Measurements from ENCODE around the gene USP15.

The USP15 gene

GRCh38 chr12:62414180-62414579 lies 154.0 kb downstream of the USP15 start:
- Histone ChIP-seq H3K9me3 (no peaks in the 10 kb centered on the region), H3K4me1 (ENCODE audit: control insufficient read depth in 1 of 2, insufficient read depth in 1 of 2, low read depth in 1 of 2, low read length in 1 of 2) (no peaks in the 10 kb centered on the region), H3K27me3 (no peaks in the 10 kb centered on the region), H3K4me3 (ENCODE audit: low read depth in 1 of 2, low read length in 1 of 2) (no peak overlapping the region), H3K36me3 (peaks cover 1% of the 10 kb centered on the region), H3K27ac (no peak overlapping the region)
- TF ChIP-seq, protein P1, sequence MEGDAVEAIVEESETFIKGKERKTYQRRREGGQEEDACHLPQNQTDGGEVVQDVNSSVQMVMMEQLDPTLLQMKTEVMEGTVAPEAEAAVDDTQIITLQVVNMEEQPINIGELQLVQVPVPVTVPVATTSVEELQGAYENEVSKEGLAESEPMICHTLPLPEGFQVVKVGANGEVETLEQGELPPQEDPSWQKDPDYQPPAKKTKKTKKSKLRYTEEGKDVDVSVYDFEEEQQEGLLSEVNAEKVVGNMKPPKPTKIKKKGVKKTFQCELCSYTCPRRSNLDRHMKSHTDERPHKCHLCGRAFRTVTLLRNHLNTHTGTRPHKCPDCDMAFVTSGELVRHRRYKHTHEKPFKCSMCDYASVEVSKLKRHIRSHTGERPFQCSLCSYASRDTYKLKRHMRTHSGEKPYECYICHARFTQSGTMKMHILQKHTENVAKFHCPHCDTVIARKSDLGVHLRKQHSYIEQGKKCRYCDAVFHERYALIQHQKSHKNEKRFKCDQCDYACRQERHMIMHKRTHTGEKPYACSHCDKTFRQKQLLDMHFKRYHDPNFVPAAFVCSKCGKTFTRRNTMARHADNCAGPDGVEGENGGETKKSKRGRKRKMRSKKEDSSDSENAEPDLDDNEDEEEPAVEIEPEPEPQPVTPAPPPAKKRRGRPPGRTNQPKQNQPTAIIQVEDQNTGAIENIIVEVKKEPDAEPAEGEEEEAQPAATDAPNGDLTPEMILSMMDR (IDR thresholded peaks at IDR 0.05) = no peak

DNA sequence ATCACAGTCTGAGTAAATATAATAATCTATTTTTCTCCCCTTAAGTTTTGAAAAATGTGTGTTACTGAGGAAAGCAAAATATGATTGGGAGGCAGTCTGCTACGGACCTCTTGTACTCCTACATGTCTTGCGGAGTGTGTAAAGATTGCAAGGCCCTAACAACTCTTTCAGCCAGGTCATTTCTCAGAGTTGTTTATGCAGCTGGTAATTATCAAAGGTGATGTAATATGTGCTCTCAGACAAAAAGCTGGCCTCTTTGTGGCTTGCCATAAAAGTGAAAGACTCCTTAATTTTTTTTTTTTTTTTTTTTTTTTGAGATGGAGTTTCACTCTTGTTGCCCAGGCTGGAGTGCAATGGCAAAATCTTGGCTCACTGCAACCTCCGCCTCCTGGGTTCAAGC lies 165.9 kb downstream of the USP15 start:
- H3K4me3 ChIP-seq (ENCODE audit: low read depth in 1 of 2, low read length in 1 of 2) = no peak overlapping the region
- H3K9me3 ChIP-seq = peaks cover 7% of the 10 kb centered on the region
- H3K4me1 ChIP-seq (ENCODE audit: control insufficient read depth in 1 of 2, insufficient read depth in 1 of 2, low read depth in 1 of 2, low read length in 1 of 2) = no peaks in the 10 kb centered on the region
- H3K36me3 ChIP-seq = no peaks in the 10 kb centered on the region
- no peaks in the 10 kb centered on the region for H3K27me3 ChIP-seq
- H3K27ac ChIP-seq = no peak overlapping the region
- TF ChIP-seq, protein P1 (IDR thresholded peaks at IDR 0.05) = no peak

GRCh38 chr12:62429457-62429856 lies 169.3 kb downstream of the USP15 start:
- Histone ChIP-seq H3K27ac (no peak overlapping the region), H3K9me3 (peaks cover 7% of the 10 kb centered on the region), H3K4me1 (ENCODE audit: control insufficient read depth in 1 of 2, insufficient read depth in 1 of 2, low read depth in 1 of 2, low read length in 1 of 2) (peaks cover 1 to 2% of the 10 kb centered on the region in 2 experiments), H3K36me3 (no peaks in the 10 kb centered on the region), H3K4me3 (ENCODE audit: low read depth in 1 of 2, low read length in 1 of 2) (no peak overlapping the region), H3K27me3 (peaks cover 24% of the 10 kb centered on the region)
- TF ChIP-seq, protein P1 (IDR thresholded peaks at IDR 0.05) = no peak

GRCh38 chr12:62434494-62435302 lies 174.5 kb downstream of the USP15 start:
- no peaks in the 10 kb centered on the region for H3K9me3 ChIP-seq
- H3K27me3 ChIP-seq = peaks cover 42% of the 10 kb centered on the region
- peak overlapping the region; percentile 50 to 59 for H3K4me3 ChIP-seq (ENCODE audit: low read depth in 1 of 2, low read length in 1 of 2)
- H3K4me1 ChIP-seq (ENCODE audit: control insufficient read depth in 1 of 2, insufficient read depth in 1 of 2, low read depth in 1 of 2, low read length in 1 of 2) = peaks cover 16 to 17% of the 10 kb centered on the region in 2 experiments
- H3K27ac ChIP-seq = no peak overlapping the region
- H3K36me3 ChIP-seq = no peaks in the 10 kb centered on the region
- TF ChIP-seq, protein P1 (IDR thresholded peaks at IDR 0.05) = no peak

GRCh38 chr12:62435303-62436163 lies 175.3 kb downstream of the USP15 start:
- Histone ChIP-seq H3K27me3 (peaks cover 42% of the 10 kb centered on the region), H3K27ac (no peak overlapping the region), H3K4me3 (ENCODE audit: low read depth in 1 of 2, low read length in 1 of 2) (peak overlapping the region; percentile 50 to 59), H3K36me3 (no peaks in the 10 kb centered on the region), H3K9me3 (no peaks in the 10 kb centered on the region), H3K4me1 (ENCODE audit: control insufficient read depth in 1 of 2, insufficient read depth in 1 of 2, low read depth in 1 of 2, low read length in 1 of 2) (peaks cover 16 to 17% of the 10 kb centered on the region in 2 experiments)
- TF ChIP-seq, protein P1 (IDR thresholded peaks at IDR 0.05) = no peak
